Activated T-cell treated with anti-CD3 and anti-CD28 coated beads for 24 hours (primary cell): ENCODE measurements around the gene EMD.
A peak's percentile ranks its signal among the peaks of the same experiment; 100 is the strongest.
"Not testable (repeated sequence)": the region's sequence is repeated elsewhere in the genome, so short reads cannot be mapped to it uniquely, and the experiment has no call there.

Source experiments
- DNase-seq: peaks from one replicate; pipeline ENCODE4 v3.0.0-alpha.2; 2020; ENCODE audit warnings: low read depth

Gene EMD

DNA sequence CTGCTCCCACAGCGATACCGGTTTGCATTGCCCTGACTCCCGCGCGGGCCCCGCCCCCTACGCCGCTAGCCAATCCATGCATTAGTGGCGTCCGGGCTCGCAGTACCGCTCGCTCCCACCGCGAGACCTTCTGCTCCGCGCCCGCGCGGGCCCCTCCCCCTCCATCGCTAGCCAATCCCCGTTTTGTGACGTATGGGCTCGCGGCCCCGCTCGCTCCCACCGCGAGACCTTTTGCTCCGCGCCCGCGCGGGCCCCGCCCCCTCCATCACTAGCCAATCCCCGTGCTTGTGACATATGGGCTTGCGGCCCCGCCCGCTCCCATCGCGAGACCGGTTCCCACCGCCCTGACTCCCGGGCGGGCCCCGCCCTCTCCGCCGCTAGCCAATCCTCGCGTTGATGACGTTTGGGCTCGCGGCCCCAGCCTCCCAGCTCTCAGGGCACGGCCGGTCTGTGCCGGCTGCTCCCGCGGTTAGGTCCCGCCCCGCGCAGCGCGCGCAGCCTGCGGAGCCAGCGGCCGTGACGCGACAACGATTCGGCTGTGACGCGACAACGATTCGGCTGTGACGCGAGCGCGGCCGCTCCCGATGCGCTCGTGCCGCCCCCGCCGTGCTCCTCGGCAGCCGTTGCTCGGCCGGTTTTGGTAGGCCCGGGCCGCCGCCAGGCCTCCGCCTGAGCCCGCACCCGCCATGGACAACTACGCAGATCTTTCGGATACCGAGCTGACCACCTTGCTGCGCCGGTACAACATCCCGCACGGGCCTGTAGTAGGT lies at the start of gene EMD:
EMD (plus strand) TSS at position 497 of the 770 bp plus-strand sequence; CDS start at position 687, 190 bp downstream.
- peak; percentile 90 for DNase-seq

- no peak for DNase-seq
Observed at GRCh38 chrX:154332561-154332960, 46.5 kb upstream of the EMD start.

GRCh38 chrX:154333116-154333515 lies 46.0 kb upstream of the EMD start:
- DNase-seq: no peak

- no peak for DNase-seq
Observed at GRCh38 chrX:154333837-154334271, 45.2 kb upstream of the EMD start.

DNA sequence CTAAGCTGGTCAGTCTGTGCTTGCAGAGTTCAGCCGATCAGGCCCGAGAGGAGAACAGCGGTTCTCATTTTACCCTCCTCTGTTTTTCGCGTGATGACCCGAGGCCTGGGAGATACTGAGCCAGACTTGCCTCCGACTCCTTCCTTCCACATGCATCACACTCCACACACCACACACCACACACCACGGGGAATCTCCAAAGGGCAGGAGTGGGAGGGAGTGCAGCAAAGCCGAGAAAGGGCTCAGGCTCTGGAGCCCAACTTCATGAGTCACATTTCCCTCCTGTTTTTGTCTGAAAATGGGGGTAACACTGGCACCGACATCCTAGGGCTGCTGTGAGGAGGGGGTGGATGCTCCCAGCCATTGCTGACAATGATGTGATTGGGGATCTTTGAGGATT lies 44.6 kb upstream of the EMD start:
- DNase-seq: no peak

GRCh38 chrX:154341399-154342298 lies 37.4 kb upstream of the EMD start:
- DNase-seq: not testable (repeated sequence)

GRCh38 chrX:154343063-154343462 lies 36.0 kb upstream of the EMD start:
- not testable (repeated sequence) for DNase-seq

- not testable (repeated sequence) for DNase-seq
Observed at GRCh38 chrX:154343620-154344019, 35.5 kb upstream of the EMD start.

DNA sequence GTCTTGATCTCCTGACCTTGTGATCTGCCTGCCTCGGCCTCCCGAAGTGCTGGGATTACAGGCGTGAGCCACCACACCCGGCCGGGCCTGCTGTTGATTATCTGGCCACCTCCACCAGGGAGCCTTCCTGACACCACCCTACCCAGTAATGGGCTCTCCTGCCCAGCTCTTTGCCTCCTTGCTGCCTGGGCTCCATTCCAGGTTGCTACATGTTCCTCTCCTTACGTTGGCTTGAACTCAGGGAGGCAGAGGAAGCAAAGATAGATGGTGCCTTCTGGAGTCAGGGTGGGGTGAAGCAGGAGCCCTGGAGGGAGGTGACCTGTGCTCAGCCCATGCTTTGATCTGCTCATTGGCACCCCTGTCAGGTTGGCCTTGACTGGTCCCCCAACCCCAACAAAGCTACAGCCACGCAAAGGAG lies 31.0 kb upstream of the EMD start:
- no peak for DNase-seq

DNA sequence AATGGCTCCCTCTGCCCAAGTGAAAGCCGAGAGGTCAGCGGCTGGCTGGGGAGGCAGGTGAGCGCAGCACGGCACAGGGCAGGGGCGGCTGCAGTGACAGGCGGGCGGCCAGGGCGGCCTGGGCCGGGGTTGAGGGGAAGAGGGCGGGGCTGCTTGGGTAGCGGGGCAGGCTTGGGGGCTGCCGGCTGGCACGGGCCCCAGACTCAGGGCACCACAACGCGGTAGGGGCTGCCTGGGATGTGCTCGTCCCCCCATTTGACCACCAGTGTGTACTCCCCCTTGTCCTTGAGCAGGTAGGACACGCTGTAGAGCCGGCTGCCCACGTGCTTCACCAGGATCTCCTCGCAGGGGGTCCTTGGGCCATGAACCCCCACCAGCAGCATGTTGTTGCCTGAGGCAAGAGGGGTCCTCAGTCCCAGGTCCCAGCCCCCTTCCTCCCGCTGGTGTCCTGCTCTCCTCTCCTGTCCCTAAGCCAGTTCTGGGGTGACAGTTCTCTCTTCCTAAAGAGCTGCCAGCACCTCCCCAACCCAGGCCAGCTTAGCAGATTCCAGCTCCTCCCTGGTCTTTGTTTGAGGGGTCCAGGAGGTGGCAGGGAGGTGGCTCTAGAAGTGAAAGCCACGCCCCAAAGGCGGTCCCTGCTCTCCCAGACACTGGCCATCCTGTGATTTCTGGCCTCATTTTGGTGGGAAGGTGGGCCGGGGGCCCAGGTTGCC lies 30.3 kb upstream of the EMD start:
- DNase-seq: no peak

GRCh38 chrX:154349359-154349935 lies 29.6 kb upstream of the EMD start:
- DNase-seq: no peak

- DNase-seq: no peak
Observed at GRCh38 chrX:154349979-154350378, 29.1 kb upstream of the EMD start.

- no peak for DNase-seq
Observed at GRCh38 chrX:154350429-154351182, 28.5 kb upstream of the EMD start.

DNA sequence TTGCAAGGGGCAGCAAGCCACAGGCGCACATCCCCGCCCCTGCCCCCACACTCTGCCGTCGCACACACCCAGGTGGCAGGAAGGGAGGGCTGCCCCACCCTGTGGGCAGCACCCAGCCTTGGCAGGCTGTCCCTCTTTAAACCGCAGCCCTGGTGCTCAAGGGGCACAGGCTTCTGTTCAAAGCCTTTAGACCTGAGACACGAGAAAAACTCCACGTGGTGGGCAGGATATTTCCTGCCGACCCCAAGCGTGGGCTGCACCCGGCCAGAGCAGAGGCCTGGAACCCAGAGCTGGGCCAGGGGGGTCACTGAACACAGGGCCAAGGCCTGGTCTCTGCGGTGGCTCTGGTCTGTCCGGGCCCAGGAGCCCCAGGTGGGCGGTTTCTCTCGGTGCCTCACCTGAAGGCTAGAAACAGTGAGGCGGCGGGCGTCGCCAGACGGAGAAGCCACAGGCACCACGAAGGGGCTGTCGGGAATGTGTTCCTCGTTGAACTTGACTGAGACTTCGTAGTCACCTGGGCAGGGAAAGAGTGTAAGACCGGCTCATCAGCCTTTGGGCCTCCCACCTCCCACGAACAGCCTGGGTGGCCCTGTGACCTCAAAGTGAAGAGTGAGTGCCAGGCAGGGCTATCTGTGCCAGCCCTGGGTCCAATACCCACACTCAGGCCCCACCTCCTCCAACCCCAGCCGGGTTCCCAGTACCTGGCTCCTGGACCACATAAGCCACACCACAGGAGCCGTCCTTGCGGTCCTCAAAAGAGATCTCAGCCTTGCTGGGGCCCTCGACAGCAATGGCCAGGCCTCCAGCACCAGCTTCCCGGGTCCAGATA lies 27.7 kb upstream of the EMD start:
- DNase-seq: no peak

DNA sequence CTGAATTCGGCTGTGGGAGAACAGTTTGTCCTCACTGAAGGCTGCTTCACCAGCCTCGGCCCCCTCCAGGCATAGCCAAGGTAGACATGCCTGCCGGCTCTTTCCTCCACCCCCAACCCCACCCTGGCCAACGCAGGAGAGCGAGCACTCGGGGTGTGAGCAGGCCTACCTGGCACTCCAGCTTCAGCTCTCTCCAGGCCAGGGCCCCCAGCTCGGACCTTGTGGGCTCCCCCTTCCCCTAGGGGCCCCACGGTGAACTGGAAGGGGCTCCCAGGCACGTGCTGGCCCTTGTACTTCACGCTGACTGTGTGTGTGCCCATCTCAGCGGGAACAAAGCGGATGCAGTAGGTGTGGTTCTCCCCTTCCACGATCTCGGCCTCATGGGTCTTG lies 27.1 kb upstream of the EMD start:
- no peak for DNase-seq

- DNase-seq: no peak
Observed at GRCh38 chrX:154352466-154352865, 26.6 kb upstream of the EMD start.

DNA sequence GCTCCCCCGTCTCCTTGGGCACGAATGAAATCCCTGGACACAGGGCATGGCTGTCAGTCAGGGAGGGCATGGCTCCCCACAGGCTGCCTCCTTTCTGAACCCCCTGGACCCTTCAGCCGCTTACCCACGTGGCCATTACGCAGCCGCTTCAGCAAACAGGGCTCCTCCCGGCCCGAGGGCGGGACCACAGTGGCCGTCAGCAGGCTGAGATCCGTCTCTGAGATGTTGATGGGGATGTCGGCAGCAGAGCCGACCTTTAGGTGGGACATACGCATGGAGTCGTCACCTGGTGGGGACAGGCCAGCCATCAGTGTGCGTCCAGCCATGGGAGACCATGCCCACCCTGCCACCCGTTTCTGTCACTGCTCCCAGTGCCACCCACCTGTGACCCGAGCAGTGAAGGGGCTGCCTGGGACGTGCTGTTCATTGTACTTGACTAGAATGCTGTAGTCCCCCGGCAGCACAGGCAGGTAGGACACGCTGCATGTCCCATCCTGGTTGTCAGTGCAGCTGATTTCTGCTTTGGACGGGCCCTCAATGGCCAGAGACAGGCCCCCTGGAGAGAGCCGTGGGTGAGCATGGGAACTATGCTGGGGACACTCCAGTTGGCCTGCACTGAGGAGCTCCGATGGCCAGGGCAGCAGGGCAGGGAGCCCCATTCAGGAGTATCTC lies 25.8 kb upstream of the EMD start:
- no peak for DNase-seq

GRCh38 chrX:154354013-154354412 lies 25.1 kb upstream of the EMD start:
- no peak for DNase-seq

DNA sequence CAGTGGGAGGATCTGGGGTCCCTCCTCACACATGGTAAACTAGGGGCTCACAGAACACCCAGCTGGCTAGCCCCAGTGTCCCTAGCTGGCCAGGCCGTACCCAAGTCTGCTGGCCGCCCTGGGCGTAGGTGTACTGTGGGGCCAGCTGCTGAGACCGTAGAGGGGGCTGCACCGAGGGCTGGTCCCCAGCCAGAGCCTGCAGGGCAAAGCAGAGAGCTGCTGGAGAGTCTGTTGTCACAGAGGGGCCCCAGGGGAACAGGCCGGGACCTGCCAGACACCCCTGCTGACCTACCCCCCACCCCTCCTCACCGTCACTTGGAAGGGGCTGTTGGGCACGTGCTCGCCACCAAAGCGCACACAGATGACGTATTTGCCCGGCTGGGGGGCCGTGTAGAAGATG lies 24.6 kb upstream of the EMD start:
- no peak for DNase-seq
